GM19238 (cell line): ENCODE measurements around the gene A2M.
"Not testable (repeated sequence)": the region's sequence is repeated elsewhere in the genome, so short reads cannot be mapped to it uniquely, and the experiment has no call there.

Experiments used
- DNase-seq: peaks from one replicate; pipeline ENCODE4 v3.0.0; 2011; ENCODE audit warnings: low spot score; ENCODE audit not compliant: insufficient read length

Gene A2M

DNA sequence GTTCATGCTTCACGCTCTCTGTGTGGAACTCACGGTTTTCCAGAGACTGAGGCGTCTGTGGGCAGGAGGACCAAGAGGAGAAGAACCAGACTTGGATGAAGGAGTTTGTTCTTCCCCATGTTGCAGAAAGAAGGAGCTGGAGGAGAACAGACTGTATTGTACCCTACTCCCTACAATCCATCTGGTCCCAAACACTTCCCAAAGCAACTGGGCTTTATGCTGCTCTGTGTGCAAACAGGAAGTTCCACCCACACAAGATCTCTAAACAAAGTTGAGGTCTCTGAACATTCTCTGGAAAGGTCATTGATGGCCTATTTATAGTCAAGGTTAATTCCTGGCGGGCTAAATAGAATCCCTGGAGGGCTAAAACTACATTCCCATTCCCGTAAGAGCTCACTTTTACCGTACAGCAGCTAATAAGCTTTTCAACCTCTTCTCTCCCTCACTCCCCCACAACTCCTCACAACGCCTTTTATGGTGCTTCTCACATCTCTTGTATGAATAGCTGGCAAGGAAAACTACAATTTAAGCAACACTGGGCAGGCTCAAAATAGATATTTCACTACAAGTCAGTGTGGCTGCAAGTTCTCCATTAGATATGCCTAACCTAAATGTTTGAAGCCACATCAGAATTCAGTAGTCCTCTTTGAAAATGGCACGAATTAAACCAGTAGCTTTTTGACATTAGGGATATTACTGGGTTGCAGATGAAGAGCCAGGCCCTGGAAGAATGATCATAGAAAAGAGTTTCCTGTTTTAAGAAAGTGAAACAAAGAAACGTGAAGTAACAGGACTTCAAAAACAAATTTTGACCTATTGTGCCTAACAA lies at the start of gene A2M:
Gene A2M, minus strand, starts transcription at position 189 of the 829 bp plus-strand sequence. Its CDS starts 70 bp downstream, at position 119.
- DNase-seq, result no peak

DNA sequence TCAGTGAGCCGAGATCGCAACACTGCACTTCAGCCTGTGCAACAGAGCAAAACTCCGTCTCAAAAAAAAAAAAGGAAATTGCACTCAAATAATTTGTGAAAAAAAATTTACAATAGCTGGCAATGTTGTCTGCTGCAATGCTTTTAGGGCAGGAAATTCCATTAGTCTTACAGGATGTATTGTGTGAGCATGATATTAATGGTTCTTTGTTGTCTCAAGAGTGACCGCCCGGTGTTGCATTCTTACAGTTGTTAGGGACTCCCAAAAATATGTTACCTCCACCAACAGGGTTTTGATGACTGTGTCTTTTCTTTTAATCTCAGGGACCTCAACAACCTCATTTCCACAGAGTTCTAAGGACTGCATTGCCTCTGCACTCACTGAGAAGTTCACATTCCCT lies 47.7 kb upstream of the A2M start:
- DNase-seq, result no peak

DNA sequence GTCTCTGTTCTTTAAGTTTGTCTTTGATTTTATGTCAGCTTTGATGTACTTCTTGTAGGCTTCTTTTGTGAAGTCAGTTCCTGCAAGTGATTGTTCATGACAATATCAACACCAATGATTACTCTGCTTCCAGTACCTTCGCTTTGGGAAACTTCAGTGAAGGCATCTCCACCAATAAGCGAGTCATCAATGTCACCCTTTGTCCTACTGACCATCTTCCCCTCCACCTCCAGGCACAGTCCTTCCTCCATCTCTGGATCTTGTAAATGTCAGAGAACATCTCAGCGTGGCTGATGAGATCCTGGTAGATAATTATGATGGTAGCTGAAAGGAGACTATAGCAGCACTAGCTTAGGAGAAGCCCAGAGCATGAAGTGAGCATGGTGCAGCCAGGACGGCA lies 40.4 kb upstream of the A2M start:
- no peak for DNase-seq

DNA sequence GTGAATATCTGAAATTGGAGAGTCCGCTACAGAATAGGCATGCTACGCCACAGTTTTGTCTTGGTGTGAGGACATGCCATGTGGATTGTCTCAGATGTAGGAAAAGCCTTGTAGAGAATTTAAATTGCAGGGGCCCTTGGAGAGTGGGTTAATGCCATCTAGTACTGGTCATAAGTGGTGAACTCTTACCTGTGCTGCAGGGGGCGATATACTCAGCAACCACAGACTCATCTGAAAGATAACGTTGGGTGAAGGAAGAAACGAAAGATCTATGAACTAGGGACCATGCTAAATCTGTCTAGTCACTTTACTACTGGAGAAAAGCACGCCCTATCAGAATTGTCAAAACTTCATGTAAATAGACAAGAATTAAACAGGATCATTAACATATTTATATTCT lies 33.7 kb upstream of the A2M start:
- no peak for DNase-seq

DNA sequence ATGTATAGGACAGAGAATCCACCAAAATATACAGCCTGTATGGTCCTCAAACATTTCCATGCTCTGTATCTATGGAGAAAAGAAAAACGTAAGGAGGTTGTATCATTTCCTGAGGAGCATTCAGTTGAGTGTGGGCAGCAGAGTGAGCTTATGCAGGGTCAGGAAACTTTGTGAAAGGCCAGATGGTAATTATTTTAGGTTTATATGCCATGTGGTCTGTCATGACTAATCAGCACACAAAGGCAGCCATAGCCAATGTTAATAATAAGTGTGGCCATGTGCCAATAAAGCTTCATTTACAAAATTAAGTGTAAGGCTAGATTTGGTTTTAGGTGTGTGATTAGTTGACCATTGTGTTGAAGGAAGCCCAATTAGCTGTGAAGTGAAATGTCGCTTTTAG lies 33.2 kb upstream of the A2M start:
- no peak for DNase-seq

DNA sequence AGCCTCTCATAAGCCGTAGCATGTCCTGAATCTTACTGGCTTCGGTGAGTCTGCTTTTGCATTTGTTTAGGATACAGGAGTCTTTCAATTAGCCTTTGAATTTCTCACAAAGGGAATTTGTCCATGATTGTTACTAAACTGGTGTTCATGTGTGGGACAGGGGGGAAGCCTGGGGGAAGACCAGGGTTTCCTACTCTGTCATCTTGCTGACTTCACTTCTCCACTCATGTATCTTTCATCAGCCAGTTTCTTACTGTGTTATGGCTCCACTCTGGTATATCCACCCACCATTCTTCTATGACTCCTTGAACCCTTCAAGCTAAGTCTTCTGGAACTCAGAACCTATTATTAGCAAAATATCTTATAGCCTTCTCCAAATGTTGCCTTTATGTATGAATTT lies 31.7 kb upstream of the A2M start:
- no peak for DNase-seq

DNA sequence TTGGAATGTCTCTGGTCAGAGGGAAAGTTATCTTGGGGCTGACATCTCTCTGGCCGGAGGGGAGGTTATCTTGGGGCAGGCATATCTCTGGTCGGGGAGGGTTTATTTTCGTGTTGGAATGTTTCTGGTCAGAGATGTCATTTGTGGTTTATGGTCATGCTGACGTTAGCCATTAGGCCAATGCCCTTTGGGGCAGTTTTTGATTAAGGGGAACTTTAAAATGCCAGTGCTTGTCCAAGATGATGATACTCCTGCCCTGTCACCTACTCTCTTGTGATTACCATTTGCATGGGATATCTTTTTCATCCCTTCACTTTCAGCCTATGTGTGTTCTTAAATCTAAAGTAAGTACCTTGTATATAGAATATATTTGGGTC lies 29.0 kb upstream of the A2M start:
- no peak for DNase-seq

DNA sequence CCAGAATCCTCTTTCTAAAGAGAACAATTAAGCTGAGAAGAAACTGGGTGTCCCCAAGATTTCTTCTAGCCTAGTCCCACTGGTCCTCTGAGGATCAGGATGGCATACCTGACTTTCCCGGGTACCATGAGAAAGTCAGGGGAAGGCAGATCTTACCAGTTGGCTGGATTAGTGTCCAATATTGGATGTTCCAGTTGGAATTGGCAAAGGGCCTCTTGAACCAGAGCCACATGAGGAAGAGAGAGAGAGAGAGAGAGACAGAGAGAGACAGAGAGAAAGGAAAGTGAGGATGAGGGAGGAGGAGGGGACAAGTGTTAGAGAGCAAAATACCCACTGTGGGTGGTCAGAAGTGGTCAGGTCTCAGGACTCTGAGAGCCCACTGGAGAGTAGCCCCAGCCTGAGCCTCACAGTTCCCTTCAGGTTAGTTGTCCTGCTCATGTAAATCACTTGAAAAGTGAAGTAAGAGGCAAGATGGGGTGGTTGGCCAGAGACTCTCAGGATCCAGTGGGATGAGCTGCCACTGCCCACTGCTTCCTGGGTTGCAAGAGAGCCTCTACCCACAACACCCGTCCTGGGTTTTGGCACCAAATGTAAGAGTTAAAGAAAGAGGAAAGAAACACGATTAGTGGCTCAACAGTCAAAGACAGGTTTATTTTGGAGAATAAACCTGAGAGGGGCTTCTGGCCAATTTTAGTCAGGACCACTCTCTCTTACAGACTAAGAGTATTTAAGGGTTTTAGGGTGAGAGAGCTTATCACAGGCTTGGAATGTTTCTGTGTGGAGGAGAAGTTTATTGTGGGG lies 28.4 kb upstream of the A2M start:
- no peak for DNase-seq

DNA sequence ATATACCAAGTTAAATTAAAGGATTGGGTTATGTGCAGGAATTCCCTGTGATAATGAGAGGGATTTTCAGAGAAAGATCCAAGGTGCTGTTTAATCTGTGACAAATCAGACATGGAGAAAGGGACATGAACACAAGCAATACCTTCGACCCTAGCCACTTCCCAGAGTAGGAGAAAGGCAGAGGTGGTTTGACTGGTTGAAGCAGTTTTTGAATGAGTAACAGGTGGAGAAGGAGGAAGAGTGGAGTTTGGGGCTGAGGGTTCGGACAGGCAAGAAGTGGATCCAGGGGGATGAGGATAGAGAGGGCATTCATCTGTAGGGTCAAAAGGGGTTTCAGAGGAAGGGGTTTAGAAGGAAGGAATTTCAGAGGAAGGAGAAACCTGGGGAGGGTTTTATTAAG lies 27.4 kb upstream of the A2M start:
- DNase-seq, result no peak

DNA sequence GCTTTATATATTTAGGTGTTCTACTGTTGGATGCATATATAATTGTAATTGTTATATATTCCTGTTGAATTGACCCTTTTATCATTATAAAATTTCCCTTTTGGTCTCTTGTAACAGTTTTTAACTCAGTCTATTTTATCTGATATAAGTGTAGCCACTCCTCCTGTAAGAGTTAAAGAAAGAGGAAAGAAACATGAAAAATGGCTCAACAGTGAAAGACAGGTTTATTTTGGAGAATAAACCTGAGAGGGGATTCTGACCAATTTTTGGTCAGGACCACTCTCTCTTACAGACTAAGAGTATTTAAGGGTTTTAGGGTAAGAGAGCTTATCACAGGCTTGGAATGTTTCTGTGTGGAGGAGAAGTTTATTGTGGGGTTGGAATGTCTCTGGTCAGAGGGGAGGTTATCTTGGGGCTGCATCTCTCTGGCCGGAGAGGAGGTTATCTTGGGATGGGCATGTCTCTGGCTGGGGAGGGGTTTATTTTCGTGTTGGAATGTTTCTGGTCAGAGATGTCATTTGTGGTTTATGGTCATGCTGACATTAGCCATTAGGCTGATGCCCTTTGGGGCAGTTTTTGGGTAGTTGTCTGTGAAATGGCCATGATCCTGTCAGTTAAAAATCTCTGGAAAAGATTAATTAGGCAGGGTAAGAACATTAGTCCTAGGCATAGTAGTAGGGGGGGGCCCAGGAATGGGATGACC lies 24.0 kb upstream of the A2M start:
- DNase-seq, result not testable (repeated sequence)

DNA sequence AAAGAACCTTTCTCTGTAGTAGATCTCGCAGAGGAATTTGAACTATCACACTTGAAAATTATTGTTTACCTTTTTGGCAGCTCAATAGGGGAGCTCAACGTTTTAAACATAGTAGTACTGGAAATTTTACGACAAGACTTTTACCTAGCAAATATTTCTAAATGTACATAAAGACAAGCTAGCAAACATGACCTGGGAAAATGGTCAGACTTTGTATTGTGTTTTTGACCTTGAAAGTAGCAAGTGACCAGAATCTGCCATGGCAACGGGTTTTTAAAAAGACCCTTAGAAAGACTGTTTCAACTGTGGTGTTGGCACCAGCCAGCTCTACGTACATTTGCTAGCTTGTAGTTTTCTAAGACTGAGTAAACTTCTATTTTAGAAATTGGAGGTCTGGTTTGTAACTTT lies 20.2 kb upstream of the A2M start:
- no peak for DNase-seq

DNA sequence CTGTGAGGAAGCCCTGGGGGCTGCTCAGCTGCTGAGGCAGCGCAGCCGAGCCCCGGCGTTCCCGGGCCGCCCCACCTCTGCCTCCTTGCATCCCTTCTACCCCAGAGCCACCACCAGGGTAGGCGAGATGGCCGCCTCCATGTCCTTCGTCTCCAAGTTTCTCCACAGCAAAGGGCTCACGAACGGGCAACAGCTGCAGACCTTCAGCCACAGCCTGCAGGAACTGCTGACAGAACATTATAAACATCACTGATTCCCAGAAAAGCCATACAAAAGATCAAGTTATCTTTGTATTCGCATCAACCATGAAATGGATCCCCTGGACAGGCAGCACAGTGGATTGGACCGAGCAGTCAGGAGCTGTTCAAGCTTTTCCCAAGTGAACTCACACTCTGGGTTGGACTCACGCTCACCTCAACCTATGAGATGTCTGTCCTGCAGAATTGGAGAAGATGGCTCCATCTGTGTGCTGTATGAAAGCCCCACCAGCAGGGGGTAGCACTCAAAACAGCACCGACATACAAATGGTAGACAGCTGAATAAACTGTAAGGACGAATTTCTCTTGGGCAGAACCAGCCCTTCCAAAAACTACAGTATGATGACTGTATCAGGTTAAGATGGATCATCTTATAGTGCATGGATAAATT lies 19.4 kb upstream of the A2M start:
- no peak for DNase-seq

DNA sequence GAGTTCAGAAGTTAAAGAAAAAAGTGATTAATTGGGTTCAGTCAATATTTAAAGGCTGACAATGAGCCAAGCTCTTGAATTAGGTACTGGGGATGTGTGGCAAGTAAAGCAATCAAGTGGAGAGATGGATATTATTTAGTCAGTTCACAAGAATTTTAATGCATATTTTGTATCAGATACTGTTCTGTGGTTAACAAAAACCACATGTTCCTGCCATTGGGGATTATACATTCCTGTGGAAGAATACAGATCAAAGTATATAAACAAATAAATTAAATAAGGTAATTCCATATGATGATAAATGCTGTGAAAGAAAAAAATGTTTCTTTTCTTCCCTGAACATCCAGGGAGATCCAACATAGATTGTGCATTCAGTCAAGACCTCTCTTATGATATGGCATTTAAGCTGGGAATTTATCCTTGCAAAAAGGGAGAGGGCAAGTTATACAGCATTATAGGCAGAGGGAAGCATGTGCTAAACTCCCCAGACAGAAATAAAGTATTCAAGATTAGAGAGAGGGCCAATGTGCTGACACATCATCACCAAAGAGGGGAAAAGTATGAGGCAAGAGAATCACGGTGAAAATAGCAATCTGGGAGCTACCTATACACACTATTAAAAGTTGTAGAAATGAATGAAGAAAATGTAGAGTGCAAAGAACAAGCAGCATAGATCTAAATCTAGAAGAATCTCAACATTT lies 17.6 kb upstream of the A2M start:
- no peak for DNase-seq

DNA sequence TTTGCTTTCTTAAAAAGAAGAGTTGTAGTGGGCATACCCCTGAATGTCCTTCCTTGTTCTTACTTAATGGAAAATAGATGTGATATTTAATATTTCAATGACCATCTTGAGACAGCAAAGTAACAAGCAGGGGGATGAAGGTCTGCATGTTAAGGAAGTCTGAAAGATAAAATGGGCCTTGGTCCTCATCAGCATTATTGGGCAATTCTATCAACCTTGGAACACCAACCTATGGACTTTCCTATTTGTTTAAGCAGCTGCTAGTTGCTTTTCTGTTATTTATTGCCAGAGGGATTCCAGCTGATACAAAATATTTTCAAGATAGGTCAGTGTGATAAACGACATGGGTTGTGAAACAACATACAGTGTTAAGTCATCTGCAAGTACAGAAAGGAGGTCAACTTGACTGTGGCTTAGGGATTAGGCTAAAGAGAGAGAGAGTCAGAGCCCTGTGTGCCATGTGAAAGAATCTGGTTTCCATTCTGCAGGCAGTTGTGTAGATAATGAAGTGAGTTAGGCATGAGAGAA lies 16.4 kb upstream of the A2M start:
- no peak for DNase-seq

DNA sequence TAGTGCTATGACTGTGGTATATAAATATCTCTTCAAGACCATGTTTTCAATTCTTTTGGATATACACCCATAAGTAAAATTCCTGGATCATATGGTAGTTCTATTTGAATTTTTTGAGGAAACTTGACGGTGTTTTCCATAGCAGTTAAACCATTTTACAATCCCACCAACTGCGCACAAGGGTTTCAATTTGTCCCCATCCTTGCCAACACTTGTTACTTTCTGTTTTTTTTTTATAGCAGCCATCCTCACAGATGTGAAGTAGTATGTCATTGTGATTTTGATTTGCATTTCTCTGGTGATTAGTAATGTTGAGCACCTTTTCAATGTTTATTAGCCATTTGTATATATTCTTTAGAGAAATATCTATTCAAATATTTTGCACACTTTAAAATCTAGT lies 14.5 kb upstream of the A2M start:
- no peak for DNase-seq

DNA sequence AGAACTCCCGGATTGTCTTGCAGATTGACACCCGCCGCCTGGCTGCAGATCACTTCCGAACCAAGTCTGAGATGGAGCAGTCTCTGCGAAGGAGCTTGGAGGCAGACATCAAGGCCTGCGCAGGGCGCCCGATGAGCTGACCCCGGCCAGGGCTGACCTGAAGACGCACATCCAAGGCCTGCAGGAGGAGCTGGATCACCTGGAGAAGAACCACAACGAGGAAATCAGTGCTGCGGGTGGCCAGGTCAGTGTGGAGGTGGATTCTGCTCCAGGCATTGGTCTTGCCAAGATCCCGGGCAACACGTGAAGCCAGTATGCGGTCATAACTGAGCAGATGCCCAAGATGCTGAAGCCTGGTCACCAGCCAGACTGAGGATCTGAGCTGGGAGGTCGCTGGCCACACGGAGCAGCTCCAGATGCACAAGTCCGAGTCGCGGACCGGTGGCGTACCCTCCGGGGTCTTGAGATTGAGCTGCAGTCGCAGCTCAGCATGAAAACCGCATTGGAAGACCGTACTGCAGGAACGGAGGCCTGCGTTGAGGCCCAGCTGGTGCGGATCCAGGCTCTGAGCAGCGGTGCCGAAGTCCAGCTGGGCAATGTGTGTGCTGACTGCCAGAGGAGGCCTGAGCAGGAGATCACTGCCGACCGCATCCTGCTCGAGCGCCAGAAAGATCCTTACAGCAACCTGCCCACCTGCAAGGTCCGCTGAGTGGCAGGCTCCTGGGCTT lies 12.4 kb upstream of the A2M start:
- DNase-seq, result no peak

DNA sequence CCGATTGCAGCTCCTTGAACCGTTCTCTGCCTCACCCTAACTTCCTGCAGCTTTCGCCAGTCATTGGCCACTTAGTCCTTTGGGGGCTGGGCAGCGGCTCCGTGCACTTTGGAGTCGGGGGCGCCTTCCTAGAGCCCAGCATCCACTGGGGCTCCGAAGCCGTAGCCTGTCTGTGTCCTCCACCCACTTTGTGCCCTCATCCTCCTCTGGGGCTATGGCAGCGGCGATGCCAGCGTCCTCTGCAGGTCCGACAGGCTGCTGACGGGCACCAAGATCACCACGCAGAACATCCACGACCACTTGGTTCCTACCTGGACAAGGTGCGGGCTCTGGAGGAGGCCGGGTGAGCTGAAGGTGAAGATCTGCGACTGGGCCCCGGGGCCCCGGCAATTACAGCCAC lies 11.8 kb upstream of the A2M start:
- no peak for DNase-seq

DNA sequence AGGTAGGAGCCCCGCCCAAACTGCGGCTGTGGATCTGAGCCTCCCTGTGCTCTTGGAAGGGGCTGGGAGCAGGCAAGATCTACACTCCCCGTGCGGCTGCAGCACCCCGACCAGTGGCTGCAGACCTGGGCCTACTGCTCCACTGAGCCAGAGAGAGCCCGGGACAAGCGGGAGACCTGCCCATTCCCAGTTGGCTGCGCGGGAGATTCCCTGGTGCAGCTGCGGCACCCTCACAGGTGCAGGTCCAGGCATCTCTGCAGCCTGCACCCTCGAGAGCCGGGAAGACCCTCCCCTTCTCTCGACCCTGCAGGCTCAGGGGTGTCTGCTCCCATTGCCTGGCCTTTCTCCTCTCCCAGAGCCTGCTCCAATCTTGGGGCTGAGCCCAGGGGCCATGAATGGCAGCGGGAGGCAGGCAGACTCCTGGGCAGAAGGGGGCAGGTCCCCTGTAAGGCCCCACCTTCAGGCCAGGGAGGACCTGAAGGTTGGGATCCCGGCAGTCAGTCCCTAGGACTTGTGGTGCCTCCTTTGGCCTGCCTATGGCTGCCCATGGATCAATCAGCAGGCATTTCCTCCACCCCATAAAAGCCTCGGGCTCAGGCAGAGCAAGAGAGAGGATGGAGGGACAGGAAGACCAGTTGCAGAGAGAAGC lies 8.8 kb upstream of the A2M start:
- DNase-seq, result no peak

DNA sequence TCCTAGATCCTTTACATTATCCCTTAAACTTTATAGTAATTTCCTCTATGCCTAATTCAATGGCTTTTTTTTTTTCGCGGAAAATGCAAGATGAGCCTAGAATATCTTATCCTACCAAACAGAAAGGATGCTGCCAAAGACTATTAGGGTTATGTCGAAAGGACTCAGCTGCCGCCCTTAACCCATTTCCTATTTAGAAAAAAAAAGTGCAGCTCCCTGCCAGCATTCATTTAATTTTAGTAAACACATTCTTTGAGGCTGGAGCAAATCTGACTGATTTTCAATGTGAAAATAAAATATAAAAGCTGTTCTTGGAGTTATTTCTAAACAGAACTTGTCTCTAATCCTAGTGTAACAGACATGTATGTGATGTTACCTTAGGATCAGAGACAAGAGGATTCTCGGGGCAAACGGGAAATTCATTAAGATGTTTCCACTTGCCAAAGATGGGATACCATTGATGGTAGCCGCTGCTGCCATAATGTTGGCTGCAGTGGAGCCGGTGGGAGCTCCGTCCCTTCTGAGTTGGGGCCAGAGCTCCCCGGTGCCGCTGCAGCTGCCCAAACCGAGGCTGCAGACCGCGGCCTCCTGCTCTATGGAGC lies 8.2 kb upstream of the A2M start:
- no peak for DNase-seq
